ENCODE data around the gene TBC1D20.

Gene TBC1D20

GRCh38 chr20:444862-445426 is 17.4 kb downstream of the TBC1D20 start:
- no peak overlapping the region for H3K27ac ChIP-seq (ENCODE audit: low read length)
- no peaks in the 10 kb centered on the region for H3K9me3 ChIP-seq (ENCODE audit: control insufficient read depth, low read depth, low read length)
- H3K4me3 ChIP-seq (ENCODE audit: low read length), result no peak overlapping the region
- H3K36me3 ChIP-seq (ENCODE audit: control insufficient read depth, low read depth, low read length), result peaks cover 35% of the 10 kb centered on the region
- no peak overlapping the region for H3K9ac ChIP-seq (ENCODE audit: low read length)
- H3K4me1 ChIP-seq (ENCODE audit: control insufficient read depth, low read depth, low read length), result peaks cover 4% of the 10 kb centered on the region
- no peaks in the 10 kb centered on the region for H3K27me3 ChIP-seq (ENCODE audit: control insufficient read depth, insufficient read depth, low read length)

GRCh38 chr20:444117-444516 is 18.2 kb downstream of the TBC1D20 start:
- H3K27ac ChIP-seq (ENCODE audit: low read length), result no peak overlapping the region
- peaks cover 4% of the 10 kb centered on the region for H3K4me1 ChIP-seq (ENCODE audit: control insufficient read depth, low read depth, low read length)
- no peak overlapping the region for H3K4me3 ChIP-seq (ENCODE audit: low read length)
- no peaks in the 10 kb centered on the region for H3K27me3 ChIP-seq (ENCODE audit: control insufficient read depth, insufficient read depth, low read length)
- no peaks in the 10 kb centered on the region for H3K9me3 ChIP-seq (ENCODE audit: control insufficient read depth, low read depth, low read length)
- H3K9ac ChIP-seq (ENCODE audit: low read length), result no peak overlapping the region
- peaks cover 42% of the 10 kb centered on the region for H3K36me3 ChIP-seq (ENCODE audit: control insufficient read depth, low read depth, low read length)

GRCh38 chr20:443223-443775 is 19.0 kb downstream of the TBC1D20 start:
- H3K4me1 ChIP-seq (ENCODE audit: control insufficient read depth, low read depth, low read length), result peaks cover 4% of the 10 kb centered on the region
- H3K27ac ChIP-seq (ENCODE audit: low read length), result no peak overlapping the region
- no peak overlapping the region for H3K9ac ChIP-seq (ENCODE audit: low read length)
- no peaks in the 10 kb centered on the region for H3K9me3 ChIP-seq (ENCODE audit: control insufficient read depth, low read depth, low read length)
- peaks cover 50% of the 10 kb centered on the region for H3K36me3 ChIP-seq (ENCODE audit: control insufficient read depth, low read depth, low read length)
- H3K27me3 ChIP-seq (ENCODE audit: control insufficient read depth, insufficient read depth, low read length), result no peaks in the 10 kb centered on the region
- H3K4me3 ChIP-seq (ENCODE audit: low read length), result no peak overlapping the region

GRCh38 chr20:440636-441035 is 21.7 kb downstream of the TBC1D20 start:
- no peak overlapping the region for H3K9ac ChIP-seq (ENCODE audit: low read length)
- no peaks in the 10 kb centered on the region for H3K9me3 ChIP-seq (ENCODE audit: control insufficient read depth, low read depth, low read length)
- no peak overlapping the region for H3K4me3 ChIP-seq (ENCODE audit: low read length)
- H3K27ac ChIP-seq (ENCODE audit: low read length), result no peak overlapping the region
- peaks cover 6% of the 10 kb centered on the region for H3K27me3 ChIP-seq (ENCODE audit: control insufficient read depth, insufficient read depth, low read length)
- H3K36me3 ChIP-seq (ENCODE audit: control insufficient read depth, low read depth, low read length), result peaks cover 58% of the 10 kb centered on the region
- H3K4me1 ChIP-seq (ENCODE audit: control insufficient read depth, low read depth, low read length), result peaks cover 4% of the 10 kb centered on the region

GRCh38 chr20:440148-440547 is 22.2 kb downstream of the TBC1D20 start:
- Histone ChIP-seq H3K9me3 (ENCODE audit: control insufficient read depth, low read depth, low read length) (no peaks in the 10 kb centered on the region), H3K27ac (ENCODE audit: low read length) (no peak overlapping the region), H3K9ac (ENCODE audit: low read length) (no peak overlapping the region), H3K4me3 (ENCODE audit: low read length) (no peak overlapping the region), H3K4me1 (ENCODE audit: control insufficient read depth, low read depth, low read length) (peaks cover 4% of the 10 kb centered on the region), H3K36me3 (ENCODE audit: control insufficient read depth, low read depth, low read length) (peaks cover 58% of the 10 kb centered on the region), H3K27me3 (ENCODE audit: control insufficient read depth, insufficient read depth, low read length) (peaks cover 11% of the 10 kb centered on the region)

- Histone ChIP-seq H3K4me3 (ENCODE audit: low read length) (no peak overlapping the region), H3K27ac (ENCODE audit: low read length) (no peak overlapping the region), H3K36me3 (ENCODE audit: control insufficient read depth, low read depth, low read length) (peaks cover 51% of the 10 kb centered on the region), H3K27me3 (ENCODE audit: control insufficient read depth, insufficient read depth, low read length) (peaks cover 19% of the 10 kb centered on the region), H3K9ac (ENCODE audit: low read length) (no peak overlapping the region), H3K4me1 (ENCODE audit: control insufficient read depth, low read depth, low read length) (peaks cover 9% of the 10 kb centered on the region), H3K9me3 (ENCODE audit: control insufficient read depth, low read depth, low read length) (no peaks in the 10 kb centered on the region)
Observed at GRCh38 chr20:438571-439469, 23.5 kb downstream of the TBC1D20 start.

- H3K9me3 ChIP-seq (ENCODE audit: control insufficient read depth, low read depth, low read length), result no peaks in the 10 kb centered on the region
- no peak overlapping the region for H3K4me3 ChIP-seq (ENCODE audit: low read length)
- H3K36me3 ChIP-seq (ENCODE audit: control insufficient read depth, low read depth, low read length), result peaks cover 51% of the 10 kb centered on the region
- no peak overlapping the region for H3K9ac ChIP-seq (ENCODE audit: low read length)
- H3K27ac ChIP-seq (ENCODE audit: low read length), result no peak overlapping the region
- H3K4me1 ChIP-seq (ENCODE audit: control insufficient read depth, low read depth, low read length), result peaks cover 9% of the 10 kb centered on the region
- H3K27me3 ChIP-seq (ENCODE audit: control insufficient read depth, insufficient read depth, low read length), result peaks cover 19% of the 10 kb centered on the region
Observed at GRCh38 chr20:437787-438486, 24.4 kb downstream of the TBC1D20 start.

- Histone ChIP-seq H3K9me3 (ENCODE audit: control insufficient read depth, low read depth, low read length) (no peaks in the 10 kb centered on the region), H3K4me3 (ENCODE audit: low read length) (no peak overlapping the region), H3K9ac (ENCODE audit: low read length) (no peak overlapping the region), H3K27me3 (ENCODE audit: control insufficient read depth, insufficient read depth, low read length) (peaks cover 19% of the 10 kb centered on the region), H3K4me1 (ENCODE audit: control insufficient read depth, low read depth, low read length) (peaks cover 9% of the 10 kb centered on the region), H3K36me3 (ENCODE audit: control insufficient read depth, low read depth, low read length) (peaks cover 46% of the 10 kb centered on the region), H3K27ac (ENCODE audit: low read length) (no peak overlapping the region)
Observed at GRCh38 chr20:436476-436875, 25.9 kb downstream of the TBC1D20 start.

GRCh38 chr20:435558-435957 is 26.8 kb downstream of the TBC1D20 start:
- H3K36me3 ChIP-seq (ENCODE audit: control insufficient read depth, low read depth, low read length), result peaks cover 42% of the 10 kb centered on the region
- no peak overlapping the region for H3K4me3 ChIP-seq (ENCODE audit: low read length)
- no peak overlapping the region for H3K27ac ChIP-seq (ENCODE audit: low read length)
- H3K27me3 ChIP-seq (ENCODE audit: control insufficient read depth, insufficient read depth, low read length), result peaks cover 19% of the 10 kb centered on the region
- H3K9ac ChIP-seq (ENCODE audit: low read length), result no peak overlapping the region
- peaks cover 9% of the 10 kb centered on the region for H3K4me1 ChIP-seq (ENCODE audit: control insufficient read depth, low read depth, low read length)
- no peaks in the 10 kb centered on the region for H3K9me3 ChIP-seq (ENCODE audit: control insufficient read depth, low read depth, low read length)

- Histone ChIP-seq H3K4me1 (ENCODE audit: control insufficient read depth, low read depth, low read length) (peaks cover 9% of the 10 kb centered on the region), H3K36me3 (ENCODE audit: control insufficient read depth, low read depth, low read length) (peaks cover 41% of the 10 kb centered on the region), H3K27me3 (ENCODE audit: control insufficient read depth, insufficient read depth, low read length) (peaks cover 19% of the 10 kb centered on the region)
Observed at GRCh38 chr20:434661-435419, 27.5 kb downstream of the TBC1D20 start.

GRCh38 chr20:434221-434620 is 28.1 kb downstream of the TBC1D20 start:
- Histone ChIP-seq H3K4me3 (ENCODE audit: low read length) (peak overlapping the region; percentile 34), H3K4me1 (ENCODE audit: control insufficient read depth, low read depth, low read length) (peaks cover 9% of the 10 kb centered on the region), H3K9ac (ENCODE audit: low read length) (no peak overlapping the region), H3K9me3 (ENCODE audit: control insufficient read depth, low read depth, low read length) (no peaks in the 10 kb centered on the region), H3K27me3 (ENCODE audit: control insufficient read depth, insufficient read depth, low read length) (peaks cover 19% of the 10 kb centered on the region), H3K36me3 (ENCODE audit: control insufficient read depth, low read depth, low read length) (peaks cover 41% of the 10 kb centered on the region), H3K27ac (ENCODE audit: low read length) (no peak overlapping the region)

More at GRCh38 chr20:434661-435419, 27.5 kb downstream of the TBC1D20 start:
- no peaks in the 10 kb centered on the region for H3K9me3 ChIP-seq (ENCODE audit: control insufficient read depth, low read depth, low read length)
- H3K4me3 ChIP-seq (ENCODE audit: low read length), result peak overlapping the region; percentile 34
- H3K27ac ChIP-seq (ENCODE audit: low read length), result no peak overlapping the region
- H3K9ac ChIP-seq (ENCODE audit: low read length), result no peak overlapping the region

All from iPS-18a (cell line).